IPS-NIHi7 (cell line): Measurements from ENCODE around the gene RASSF3.
"Not testable (repeated sequence)": the region's sequence is repeated elsewhere in the genome, so short reads cannot be mapped to it uniquely, and the experiment has no call there.

ENCODE experiments used
- DNase-seq: peaks from one replicate; pipeline ENCODE4 v3.0.0; 2012; ENCODE audit warnings: mixed read lengths; ENCODE audit errors: extremely low spot score

RASSF3 gene

GRCh38 chr12:64670919-64671639, 60.8 kb downstream of the RASSF3 start:
- no peak for DNase-seq

- DNase-seq: no peak
These were observed 61.4 kb downstream of the RASSF3 start for GRCh38 chr12:64671681-64672080.

GRCh38 chr12:64672925-64673409, 62.7 kb downstream of the RASSF3 start:
- no peak for DNase-seq

GRCh38 chr12:64673490-64674169, 63.3 kb downstream of the RASSF3 start:
- DNase-seq: no peak

GRCh38 chr12:64674367-64674922, 64.2 kb downstream of the RASSF3 start:
- no peak for DNase-seq

- no peak for DNase-seq
These were observed 65.5 kb downstream of the RASSF3 start for GRCh38 chr12:64675795-64676194.

- DNase-seq: no peak
These were observed 68.0 kb downstream of the RASSF3 start for GRCh38 chr12:64678248-64678647.

- DNase-seq: no peak
These were observed 68.5 kb downstream of the RASSF3 start for GRCh38 chr12:64678835-64679234.

- no peak for DNase-seq
These were observed 69.2 kb downstream of the RASSF3 start for GRCh38 chr12:64679487-64680001.

- DNase-seq: no peak
These were observed 69.9 kb downstream of the RASSF3 start for GRCh38 chr12:64680235-64680634.

GRCh38 chr12:64681200-64682052, 71.1 kb downstream of the RASSF3 start:
- DNase-seq: no peak

- peak; percentile 69 for DNase-seq
These were observed 72.4 kb downstream of the RASSF3 start for GRCh38 chr12:64682572-64683277.

- no peak for DNase-seq
These were observed 73.7 kb downstream of the RASSF3 start for GRCh38 chr12:64683816-64684543.

- no peak for DNase-seq
These were observed 74.8 kb downstream of the RASSF3 start for GRCh38 chr12:64685050-64685449.

- no peak for DNase-seq
These were observed 75.3 kb downstream of the RASSF3 start for GRCh38 chr12:64685605-64686004.

- no peak for DNase-seq
These were observed 77.5 kb downstream of the RASSF3 start for GRCh38 chr12:64687816-64688215.

- no peak for DNase-seq
These were observed 77.9 kb downstream of the RASSF3 start for GRCh38 chr12:64688219-64688618.

GRCh38 chr12:64688715-64689114, 78.4 kb downstream of the RASSF3 start:
- DNase-seq: no peak

- not testable (repeated sequence) for DNase-seq
These were observed 79.9 kb downstream of the RASSF3 start for GRCh38 chr12:64690236-64690635.

- DNase-seq: no peak
These were observed 81.0 kb downstream of the RASSF3 start for GRCh38 chr12:64691227-64691794.
